GM21423 (cell line): ENCODE results near the gene HSPG2.
A peak's percentile ranks its signal among the peaks of the same experiment; 100 is the strongest.
"Not testable (repeated sequence)": the region's sequence is repeated elsewhere in the genome, so short reads cannot be mapped to it uniquely, and the experiment has no call there.

Source experiments
- ATAC-seq: cut with Tn5 transposase; IDR thresholded peaks from one replicate; pipeline ENCODE4 v1.9.1; 2021; ENCODE audit warnings: mild to moderate bottlenecking, moderate library complexity; ENCODE audit not compliant: unreplicated experiment

The HSPG2 gene

DNA sequence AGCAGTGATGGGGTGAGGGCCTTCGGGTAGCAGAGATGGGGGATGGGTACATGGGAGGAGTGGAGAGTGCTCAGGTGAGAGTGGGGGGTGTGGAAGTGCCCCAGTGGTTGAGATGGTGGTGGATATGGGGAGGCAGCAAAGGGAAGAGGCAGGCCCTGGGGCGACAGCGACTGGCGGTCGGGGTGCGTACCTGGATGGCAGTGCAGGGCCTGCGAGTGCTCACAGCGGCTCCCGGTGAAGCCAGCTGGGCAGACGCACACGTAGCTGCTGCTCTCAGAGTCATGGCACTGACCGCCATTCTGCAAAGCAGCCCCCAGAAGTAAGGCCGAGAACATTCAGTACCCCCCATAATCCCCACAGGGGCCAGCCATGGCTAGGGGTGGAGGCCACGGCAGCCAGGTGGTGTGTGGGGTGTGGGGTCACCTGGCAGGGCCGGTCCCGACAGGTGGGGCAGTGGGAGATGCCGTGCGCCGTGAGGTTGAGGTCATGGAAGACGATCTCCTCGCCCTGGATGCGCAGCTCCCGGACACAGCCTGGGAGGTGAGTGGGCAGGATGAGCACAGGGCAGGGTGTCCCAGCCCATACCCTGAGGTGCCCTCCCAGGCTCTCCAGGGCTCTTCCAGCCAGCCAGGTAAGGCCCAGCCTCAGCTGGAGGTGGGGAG, 106.2 kb downstream of the HSPG2 start:
- ATAC-seq, result no peak

DNA sequence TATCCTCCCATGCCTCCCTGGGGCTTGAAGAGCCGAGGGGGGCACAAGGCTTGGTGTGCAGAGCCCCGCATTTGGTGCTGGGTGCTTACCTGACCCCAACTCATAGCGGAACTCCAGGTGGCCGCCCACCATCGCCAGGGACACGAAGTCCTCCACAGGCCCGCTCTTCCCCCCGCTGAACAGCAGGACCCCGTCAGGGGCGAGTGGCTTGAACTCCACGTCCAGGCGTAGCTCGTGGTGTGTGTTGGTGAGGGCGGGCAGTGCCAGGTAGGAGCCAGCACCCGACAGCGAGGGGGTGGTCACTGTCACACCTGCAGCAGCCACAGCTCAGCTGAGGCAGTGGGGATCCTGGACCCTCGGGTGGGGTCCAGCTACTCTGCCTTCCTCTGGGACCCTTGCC, 107.8 kb downstream of the HSPG2 start:
- no peak for ATAC-seq

DNA sequence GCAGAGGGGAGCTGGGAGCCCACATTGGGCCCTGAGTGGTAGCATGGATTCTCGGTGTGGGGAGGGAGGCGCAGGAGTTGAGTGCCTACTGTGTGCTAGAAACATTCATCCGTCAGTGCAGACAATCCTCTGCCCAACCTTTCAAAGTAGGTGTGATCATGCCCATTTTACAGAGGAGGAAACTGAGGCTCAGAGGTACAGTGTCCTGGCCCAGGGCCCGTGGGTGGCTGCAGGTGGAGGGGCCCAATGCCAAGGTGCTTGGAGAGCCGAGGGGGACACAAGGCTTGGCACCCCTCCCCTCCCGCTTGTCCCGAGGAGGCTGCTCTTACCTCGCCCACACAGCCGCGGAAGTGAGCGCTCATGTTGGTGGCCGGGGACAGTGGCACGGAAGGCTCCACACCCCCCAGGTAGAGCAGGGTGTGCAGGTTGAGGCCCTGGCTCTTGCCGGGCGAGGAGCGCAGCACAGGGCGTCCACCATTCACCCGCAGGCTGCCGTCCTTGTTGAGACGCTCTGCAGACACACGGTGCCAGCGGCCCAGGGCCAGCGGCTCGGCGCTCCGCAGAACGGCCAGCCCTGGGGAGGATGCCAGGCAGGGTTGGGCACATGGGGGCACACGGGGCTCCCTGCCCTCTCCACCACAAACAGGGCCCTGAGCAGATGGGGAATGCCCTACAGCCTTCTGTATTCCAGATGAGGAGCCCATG, 108.5 kb downstream of the HSPG2 start:
- no peak for ATAC-seq

DNA sequence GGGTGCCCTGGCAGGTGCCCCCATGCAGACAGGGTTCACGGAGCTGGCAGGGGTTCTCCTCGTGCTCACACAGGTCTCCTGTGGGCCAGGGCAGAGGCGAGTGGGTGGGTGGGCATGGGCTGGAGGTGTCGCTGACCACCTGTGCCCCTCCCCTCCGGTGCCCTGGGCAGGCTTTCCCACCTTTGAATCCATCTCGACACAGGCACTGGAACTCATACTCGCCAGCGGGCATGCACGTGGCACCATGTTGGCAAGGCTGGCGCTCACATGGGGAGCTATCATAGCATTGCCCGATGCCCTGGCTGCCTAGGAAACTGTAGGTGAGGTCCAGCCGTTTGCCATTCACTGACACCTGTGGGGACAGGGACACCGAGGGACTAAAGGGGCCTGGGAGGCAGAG, 109.0 kb downstream of the HSPG2 start:
- no peak for ATAC-seq

DNA sequence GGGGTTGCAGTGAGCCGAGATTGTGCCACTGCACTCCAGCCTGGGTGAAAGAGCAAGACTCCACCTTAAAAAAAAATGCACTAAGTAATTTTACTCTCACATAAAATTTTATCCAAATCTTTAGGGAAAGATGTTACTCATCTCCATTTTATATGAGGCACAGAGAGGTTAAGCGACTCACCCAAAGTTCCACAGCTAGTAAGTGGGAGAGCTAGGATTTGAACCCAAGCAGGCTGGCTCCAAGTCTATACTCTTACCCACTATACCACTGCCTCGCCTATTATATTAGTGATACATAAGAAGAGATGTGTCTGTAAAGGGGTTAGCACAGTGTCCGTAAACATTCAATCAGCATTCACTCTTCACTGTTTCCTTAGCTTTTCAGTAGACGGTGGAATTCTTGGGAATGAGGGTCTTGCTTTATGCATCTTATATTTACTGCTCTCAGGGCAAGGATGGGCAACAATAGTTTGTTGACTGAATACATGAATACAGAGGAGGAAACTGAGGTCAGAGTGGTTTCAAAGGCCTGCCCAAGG, 109.9 kb downstream of the HSPG2 start:
- ATAC-seq, result no peak

DNA sequence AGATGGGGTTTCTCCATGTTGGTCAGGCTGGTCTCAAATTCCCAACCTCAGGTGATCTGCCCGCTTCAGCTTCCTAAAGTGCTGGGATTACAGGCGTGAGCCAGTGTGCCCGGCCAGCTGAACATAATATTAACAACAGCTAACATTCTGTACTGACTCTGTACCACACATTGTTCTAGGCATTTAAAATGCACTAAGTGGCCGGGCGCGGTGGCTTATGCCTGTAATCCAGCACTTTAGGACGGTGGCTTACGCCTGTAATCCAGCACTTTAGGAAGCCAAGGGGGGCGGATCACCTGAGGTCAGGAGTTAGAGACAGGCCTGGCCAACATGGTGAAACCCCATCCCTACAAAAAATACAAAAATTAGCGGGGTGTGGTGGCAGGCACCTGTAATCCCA, 110.4 kb downstream of the HSPG2 start:
- not testable (repeated sequence) for ATAC-seq

DNA sequence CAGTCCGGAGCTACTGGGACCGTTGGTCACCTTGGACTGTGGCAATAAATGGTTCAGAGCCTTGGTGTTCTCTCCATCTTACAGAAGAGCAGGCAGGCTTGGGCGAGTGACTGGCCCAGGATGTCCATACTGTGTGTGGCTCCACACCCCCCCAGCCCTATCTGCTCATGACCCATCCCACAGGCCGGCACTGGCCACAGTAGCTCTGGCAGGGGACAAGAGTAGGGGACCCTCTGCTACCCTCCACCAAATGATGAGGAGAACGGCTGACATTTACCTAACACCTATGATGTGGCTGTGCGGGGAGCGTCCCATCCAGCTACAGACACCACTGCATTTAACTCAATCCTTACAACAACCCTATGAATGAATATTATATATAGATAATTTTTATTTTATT, 111.7 kb downstream of the HSPG2 start:
- no peak for ATAC-seq

DNA sequence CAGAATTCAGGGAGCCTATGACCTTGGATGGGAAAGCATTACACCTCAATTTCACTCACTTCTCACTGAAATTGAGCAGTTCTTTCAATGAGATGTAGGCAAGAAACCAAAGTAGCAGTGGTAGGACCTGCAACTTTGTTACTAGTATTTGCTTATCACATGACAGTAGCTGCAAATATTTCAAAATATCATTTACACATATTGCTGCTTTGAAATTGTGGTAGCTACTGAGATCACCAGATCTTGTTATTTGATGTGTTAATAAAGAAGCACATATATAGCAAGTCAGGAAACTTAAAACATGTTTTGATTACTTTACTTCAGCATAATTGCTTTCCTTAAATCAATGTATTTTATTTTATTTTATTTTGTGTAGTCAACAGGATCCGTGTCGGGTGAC, 112.2 kb downstream of the HSPG2 start:
- ATAC-seq, result no peak

DNA sequence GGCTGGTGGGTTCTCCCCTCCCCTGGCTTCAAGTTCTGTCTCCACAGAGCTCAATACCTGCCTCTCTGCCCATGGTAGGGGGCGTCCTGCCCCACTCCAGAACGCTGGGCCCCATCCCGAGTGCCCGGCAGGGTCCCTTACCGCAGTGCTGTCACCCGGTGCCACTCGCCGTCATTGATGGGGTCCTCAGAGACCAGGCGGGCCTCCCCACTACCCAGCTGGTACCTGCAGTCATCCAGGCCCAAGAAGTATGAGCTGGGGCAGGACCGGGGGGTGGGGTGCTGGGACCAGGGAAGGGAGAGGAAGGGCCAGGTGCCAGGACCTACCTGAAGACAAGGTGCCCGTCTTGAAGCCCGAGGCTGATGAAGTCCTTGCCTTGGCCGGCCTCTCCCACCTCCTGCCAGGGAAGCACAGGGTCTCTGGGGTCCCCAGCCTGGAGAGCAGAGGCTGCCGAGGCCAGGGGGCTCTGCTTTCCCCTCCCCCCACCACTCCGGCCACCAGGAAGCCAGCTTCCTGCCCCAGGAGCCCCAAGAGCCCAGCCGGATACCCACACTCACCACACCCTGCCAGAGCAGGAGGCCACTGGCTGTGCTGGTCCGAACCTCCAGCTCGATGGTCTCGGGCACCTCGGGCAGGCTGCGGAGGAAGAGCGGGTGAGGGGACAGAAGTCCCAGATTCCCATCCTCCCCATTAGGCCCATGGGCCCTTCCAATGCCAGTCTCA, 113.0 kb downstream of the HSPG2 start:
- no peak for ATAC-seq

DNA sequence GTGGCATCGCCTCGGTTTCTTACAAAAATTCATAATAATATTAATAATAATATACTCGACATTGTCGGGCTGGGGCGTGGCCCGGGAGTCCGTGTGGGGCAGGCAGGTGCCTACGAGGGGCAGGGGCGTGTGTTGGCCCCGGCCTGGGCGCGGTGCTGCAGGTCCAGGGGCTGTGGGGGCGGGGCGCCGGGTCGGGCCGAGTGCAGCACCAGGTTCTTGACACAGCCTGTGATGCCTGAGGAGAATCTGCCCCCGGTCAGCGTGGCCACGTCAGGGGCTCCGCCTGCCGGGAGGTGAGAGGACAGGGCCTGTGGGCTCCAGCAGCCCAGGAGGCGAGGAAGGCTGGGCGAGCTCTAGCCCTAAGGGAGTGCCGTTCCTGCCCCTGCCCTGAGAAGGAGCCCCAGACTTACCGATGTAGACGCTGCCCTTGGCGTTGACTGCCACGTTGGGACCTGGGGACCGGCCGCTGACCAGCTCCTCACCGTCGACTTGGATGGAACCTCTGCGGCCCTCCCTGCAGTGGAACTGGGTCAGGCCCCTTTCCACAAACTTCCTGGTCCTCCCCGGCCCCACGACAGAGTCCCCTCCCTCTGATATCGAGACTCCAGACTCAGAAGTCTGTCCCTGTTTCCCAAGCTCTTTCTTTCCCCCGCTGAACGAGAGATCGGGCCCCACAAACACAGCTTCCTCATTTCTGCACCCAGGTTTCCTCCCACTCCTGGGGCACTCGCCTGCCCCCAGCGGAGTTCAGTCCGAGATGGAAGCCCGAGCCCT, 113.7 kb downstream of the HSPG2 start:
- ATAC-seq, result no peak

DNA sequence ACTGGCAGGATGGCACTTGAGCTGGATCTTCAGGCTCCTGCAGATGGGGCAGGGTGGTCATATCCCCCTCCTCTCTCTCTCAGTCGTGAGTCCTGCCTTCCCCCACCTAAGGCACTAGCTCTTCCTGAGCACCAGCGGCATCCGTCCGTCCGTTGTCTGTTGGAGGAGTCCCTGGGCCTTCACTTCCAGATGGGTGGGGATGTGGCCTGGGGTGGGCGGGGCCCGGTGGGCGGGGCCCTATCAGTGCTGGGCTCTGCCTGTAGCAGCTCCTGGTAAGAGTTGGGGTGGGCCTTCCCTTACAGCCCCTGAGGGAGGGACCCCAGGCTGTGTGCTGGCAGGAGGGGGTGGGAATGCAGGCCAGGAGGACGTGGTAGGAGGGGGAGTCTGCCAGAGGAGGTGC, 114.8 kb downstream of the HSPG2 start:
- ATAC-seq, result no peak

DNA sequence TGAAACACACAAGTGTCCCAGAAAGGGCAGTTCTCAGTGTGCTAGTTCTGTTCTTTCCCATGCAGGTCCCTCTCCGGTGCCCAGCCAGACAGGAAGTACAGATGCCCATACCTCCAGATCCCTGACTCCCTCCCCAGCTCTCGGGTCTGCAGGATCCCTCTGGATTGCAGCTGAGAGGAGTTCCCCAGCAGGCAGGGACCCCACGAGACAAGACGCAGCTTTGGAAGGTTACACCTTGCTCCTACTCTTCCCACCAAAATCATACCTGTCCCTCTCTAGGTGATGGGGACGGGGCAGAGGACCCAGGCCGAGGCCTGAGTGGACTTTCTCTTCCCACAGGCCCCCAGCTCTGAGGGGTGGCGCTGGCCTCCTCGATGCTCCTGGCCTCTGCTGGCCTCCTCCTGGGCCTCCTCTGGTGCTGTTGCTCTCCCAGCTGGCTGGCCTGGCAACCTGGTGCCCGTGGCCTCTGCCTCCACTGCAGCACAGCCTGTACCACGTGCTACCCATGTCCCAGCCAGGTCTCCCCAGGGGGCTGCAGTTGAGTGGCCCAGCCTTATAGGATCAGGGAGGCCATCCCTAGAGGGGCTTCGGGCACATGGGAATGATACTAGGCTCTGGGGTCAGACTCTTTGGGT, 115.6 kb downstream of the HSPG2 start:
- ATAC-seq, result no peak

DNA sequence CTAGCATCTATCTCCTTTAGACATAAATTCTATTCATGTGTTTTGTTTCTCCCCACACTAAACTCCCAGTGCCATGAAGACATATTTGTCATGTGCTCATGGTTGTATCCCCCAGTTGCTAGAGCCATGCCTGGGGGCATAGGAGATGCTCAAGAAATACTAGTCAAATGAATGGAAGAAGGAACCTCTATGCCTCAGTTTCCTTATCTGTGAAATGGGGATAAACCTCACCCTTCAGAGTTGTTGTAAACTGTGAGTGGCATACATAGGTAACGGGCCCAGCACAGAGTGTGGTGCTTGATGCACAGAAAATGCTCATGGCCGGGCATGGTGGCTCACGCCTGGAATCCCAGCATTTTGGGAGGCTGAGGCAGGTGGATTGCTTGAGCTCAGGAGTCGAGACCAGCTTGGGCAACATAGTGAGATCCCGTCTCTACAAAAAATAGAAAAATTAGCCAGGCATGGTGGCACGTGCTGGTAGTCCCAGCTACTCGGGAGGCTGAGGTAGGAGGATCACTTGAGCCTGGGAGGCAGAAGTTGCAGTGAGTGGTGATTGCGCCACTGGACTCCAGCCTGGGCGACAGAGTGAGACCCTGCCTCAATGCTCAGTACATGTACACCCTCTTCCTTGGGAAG, 116.4 kb downstream of the HSPG2 start:
- no peak for ATAC-seq

DNA sequence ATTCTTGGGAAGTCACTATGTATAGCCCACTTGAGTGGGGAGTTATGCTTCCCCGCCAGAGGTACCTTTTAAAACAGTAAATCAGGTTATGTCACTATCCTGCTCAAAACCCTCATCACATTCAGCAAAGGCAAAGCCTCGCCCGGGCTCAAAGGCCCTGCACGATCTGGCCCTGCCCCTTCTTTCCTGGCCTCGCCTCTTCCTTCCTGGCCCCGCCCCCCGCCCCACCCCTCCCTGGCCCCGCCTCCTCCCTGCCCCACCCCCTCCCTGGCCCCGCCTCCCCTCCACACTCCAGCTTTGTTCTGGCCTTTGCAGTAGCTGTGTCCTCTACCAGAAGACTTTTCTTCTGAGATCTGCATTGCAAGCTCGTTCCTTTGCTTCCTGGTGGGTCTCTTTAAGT, 118.5 kb downstream of the HSPG2 start:
- ATAC-seq, result no peak

DNA sequence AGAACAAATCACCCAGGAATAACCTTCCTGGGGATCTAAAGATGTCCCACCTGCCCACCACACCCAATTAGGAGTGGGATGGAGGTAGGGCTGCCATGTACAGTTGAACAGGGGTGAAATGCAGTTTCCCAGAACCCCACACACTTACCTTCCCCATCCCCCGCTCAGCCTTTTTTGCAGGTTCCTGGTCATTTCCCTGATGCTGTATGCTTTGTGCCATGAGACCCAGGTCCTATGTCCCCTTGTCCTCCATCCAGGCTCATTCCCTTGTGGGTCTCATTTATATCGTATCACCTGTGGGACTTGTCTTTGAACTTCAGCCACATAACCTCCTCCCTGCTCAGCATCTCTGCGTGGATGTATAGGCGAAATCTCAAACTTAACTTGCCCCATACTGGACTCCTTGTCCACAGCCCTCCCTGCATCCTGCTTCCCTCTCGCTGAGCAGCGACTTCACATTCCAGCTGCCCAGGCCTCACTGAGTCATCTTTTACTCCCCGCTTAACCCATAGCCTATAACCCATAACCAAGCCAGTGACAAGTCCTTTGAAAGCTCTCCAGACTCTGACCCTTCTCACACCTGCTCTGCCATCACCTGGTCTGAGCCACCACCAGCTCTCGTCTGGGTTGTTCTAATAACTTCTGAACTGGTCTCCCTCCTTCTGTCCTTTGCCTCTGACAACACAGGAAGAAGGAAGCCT, 120.4 kb downstream of the HSPG2 start:
- no peak for ATAC-seq

DNA sequence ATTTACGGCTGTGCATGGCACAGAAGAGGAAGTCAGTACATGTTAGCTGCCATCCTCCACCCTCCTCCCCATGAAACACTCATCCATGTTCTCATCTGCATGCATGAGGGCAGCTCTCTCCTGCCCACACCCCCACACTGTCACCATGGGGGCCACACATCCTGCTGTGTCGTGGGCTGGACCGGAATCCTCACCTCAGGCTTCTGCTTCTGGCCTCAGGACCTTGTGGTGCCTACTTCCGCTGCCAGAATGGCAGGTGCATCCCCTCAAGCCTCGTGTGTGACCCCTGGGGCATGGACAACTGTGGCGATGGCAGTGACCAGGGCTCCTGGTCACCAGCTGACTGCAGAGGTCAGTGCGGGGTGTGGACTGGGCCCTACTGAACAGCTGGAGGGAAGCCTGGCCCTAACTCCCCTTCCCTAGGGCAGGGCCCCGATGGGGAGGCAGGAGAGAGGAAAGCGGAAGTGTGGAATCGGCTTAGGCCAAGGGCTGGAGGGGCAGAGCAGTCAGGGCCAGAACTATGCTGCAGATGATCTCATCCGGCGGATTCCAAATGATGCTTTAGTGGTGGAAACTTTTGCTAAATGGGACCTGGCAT, 121.3 kb downstream of the HSPG2 start:
- no peak for ATAC-seq

DNA sequence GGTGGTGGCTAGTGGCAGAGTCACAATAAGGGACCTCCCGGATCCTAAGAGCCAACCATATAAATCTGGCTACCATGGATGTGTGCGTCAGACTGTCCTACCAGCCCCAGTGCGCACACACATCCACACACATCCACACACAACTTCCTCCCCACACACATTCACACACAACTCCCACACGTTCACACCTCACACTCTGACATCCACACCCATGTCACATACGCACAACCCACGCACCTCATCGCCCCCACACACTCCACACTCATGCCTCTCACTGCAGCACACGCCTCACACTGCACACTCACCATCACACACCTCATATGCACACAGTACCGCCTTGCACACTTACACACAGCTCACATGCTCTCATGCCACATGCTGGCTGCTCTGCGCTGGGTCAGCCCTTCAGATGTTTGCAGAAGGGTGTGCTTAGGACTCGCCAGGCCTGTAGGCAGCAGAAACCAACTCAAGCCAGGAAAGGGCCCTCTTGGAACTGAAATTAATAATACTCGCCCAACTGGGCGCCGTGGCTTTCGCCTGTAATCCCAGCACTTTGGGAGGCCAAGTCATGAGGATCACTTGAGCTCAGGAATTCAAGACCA, 122.0 kb downstream of the HSPG2 start:
- no peak for ATAC-seq

DNA sequence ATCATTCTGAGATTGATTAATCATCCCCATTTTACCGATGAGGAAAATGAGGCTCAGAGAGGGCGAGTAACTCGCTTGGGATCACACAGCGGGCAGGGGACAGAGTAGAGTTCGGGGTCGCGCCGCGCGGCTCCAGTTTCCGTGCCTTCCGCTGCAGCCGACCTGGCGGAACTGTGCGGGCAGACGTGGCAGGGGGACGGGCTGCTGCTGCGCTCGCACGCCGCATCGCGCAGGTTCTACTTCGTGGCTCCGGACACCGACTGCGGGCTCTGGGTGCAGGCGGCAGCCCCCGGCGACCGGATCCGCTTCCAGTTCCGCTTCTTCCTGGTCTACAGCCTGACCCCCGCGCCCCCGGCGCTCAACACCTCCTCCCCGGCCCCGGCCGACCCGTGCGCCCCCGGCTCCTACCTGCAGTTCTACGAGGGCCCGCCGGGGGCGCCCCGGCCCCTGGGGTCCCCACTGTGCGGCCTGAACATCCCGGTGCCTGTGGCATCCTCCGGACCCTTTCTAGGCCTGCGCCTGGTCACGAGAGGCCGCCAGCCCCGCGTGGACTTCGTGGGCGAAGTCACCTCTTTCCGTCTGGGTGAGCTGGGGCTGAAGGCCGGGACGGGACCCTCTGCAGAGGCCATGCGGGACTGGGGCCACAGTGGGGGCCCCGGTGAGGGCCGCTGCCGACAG, 122.7 kb downstream of the HSPG2 start:
- peak; percentile 59 for ATAC-seq
